Measurements from ENCODE around the gene ACTG1.

ACTG1 gene

GRCh38 chr17:81544281-81544974 lies 31.8 kb upstream of the ACTG1 start:
- H3K4me3 ChIP-seq (ENCODE audit: low read depth, low read length), result no peak overlapping the region
- TF ChIP-seq CTCF (IDR thresholded peaks at IDR 0.05; ENCODE audit: low read depth, low read length, missing control alignments), result no peak
- no peak for DNase-seq (ENCODE audit: low read depth)

- no peak for TF ChIP-seq CTCF (IDR thresholded peaks at IDR 0.05; ENCODE audit: low read depth, low read length, missing control alignments)
- H3K4me3 ChIP-seq (ENCODE audit: low read depth, low read length), result no peak overlapping the region
- no peak for DNase-seq (ENCODE audit: low read depth)
Observed at GRCh38 chr17:81543756-81544155, 31.2 kb upstream of the ACTG1 start.

DNA sequence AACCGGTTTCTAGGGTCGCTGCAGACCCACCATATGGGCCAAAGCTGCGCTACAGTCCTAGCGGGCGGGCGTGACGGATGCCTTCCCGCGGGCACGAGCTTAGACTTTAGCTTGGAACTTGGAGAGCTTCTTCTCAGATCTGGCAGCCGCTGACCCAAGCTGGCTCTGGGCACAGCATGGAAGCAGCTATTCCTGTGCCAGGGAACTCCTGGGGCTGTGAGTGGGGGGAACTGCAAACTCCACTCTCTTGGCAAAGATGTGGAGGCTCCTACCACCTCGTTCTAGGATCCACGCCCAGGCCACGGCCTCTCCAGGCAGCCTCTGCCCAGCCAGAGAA lies 30.7 kb upstream of the ACTG1 start:
- no peak for TF ChIP-seq CTCF (IDR thresholded peaks at IDR 0.05; ENCODE audit: low read depth, low read length, missing control alignments)

DNA sequence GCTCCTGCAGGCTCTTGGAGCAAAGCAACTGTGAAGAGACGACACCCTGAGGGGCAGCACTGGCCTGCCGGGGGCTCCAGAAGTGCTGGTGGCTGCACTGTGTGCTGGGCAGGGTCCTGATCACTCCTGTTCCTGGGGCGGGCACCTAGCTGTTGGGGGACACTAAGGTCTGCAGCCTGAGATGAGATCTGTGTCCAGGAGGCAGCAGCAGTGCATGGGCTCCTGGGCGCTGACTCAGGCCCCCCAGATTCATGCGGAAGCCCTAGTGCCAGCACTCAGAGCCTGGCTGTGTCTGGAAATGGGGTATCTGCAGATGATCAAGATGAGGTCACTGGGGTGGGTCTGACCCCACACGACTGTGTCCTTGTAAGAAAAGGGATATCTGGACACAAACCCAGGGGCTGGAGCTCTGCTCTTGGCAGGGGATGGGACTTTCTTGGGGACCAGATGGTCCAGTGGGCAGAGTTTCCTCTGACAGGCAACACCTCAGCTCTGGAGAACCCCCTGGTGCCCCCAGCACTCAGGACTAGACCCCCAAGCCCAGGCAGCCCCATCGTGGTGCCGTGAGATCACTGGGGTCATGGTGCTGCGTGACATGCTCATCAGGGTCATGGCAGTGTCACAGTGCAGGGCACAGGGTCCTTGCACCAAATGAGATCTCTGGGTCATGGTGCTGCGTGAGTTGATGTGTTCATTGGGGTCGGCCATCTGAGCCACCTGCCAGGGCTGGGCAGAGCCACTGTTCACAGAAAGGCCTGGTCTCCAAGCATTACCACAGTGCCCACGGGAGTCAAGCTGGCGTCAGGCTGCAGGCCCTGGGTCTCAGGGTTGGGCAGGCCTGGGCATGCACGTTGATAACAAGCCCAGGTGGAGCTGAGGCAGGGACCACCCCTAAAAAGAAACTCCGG lies 30.1 kb upstream of the ACTG1 start:
- no peak for TF ChIP-seq CTCF (IDR thresholded peaks at IDR 0.05; ENCODE audit: low read depth, low read length, missing control alignments)
- DNase-seq (ENCODE audit: low read depth), result no peak
- no peak overlapping the region for H3K4me3 ChIP-seq (ENCODE audit: low read depth, low read length)

More for the DNA sequence above, 30.7 kb upstream of the ACTG1 start:
- H3K4me3 ChIP-seq (ENCODE audit: low read depth, low read length), result no peak overlapping the region
- no peak for DNase-seq (ENCODE audit: low read depth)

DNA sequence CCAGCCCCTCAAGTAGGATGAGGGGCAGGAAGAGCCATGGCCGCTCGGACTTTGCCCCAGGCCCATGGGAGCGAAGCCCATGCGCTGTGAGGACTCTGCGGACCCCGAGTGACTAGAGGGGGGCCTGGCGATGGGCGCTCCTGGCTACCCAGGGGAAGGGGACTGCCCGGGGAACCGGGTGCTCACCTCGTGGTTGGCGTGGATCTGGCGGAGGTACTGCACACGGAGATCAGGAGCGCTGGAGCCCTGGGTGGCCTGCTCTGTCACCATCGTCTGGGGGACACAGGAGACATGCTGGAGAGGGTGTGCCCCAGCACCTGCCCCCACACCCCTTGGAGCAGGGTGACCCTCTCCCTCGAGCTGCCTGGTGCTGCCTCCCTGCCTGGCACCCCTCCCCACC lies 28.5 kb upstream of the ACTG1 start:
- no peak for DNase-seq (ENCODE audit: low read depth)
- no peak for TF ChIP-seq CTCF (IDR thresholded peaks at IDR 0.05; ENCODE audit: low read depth, low read length, missing control alignments)
- H3K4me3 ChIP-seq (ENCODE audit: low read depth, low read length), result no peak overlapping the region

- DNase-seq (ENCODE audit: low read depth), result no peak
- no peak for TF ChIP-seq CTCF (IDR thresholded peaks at IDR 0.05; ENCODE audit: low read depth, low read length, missing control alignments)
- H3K4me3 ChIP-seq (ENCODE audit: low read depth, low read length), result no peak overlapping the region
Observed at GRCh38 chr17:81540676-81541027, 28.1 kb upstream of the ACTG1 start.

All from GM12864 (cell line).